ENCODE results near the gene MLST8. TPM values are rescaled to one million over a fixed set of nuclear protein-coding genes. Genes with fewer than 3 reads are reported as not detected.

The MLST8 gene
- total and polyA plus RNA-seq, 2 experiments from 2014 or later: 100.0 to 117 TPM

DNA sequence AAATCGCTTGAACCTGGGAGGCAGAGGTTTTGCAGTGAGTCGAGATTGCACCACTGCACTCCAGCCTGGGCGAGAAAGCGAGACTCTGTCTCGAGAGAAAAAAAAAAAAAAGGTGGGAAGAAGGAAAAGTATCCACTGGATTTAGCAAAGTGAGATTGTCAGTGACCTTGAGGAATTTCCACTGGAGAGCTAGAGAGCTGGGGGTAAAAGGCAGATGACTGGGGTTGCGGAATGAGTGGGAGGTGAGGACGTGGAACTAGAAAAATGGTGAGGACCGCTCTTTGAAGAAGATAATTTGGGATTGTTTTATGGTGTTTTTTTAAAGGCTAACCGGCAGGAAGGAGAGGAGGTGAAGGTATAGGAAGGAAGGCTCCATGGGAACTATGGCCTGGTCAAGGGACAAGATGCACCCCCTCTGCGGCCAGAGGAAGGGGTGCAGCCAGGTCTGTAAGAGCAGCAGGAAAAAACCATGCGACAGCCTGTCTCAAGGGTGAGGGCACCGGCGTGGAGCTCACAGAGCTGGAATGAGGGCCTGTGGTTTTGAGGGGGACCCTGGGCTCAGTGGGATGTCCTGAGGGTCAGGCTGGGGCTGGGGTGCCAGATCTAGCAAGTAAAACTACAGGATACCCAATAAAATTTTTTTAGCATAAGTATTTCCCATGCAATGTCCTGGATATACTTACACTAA lies 694 bp upstream of the MLST8 start:
- peak overlapping the region; percentile 96 for H3K27ac ChIP-seq
- no peak for DNase-seq (ENCODE audit: low read depth in 1 of 2, low spot score in 1 of 2)

DNA sequence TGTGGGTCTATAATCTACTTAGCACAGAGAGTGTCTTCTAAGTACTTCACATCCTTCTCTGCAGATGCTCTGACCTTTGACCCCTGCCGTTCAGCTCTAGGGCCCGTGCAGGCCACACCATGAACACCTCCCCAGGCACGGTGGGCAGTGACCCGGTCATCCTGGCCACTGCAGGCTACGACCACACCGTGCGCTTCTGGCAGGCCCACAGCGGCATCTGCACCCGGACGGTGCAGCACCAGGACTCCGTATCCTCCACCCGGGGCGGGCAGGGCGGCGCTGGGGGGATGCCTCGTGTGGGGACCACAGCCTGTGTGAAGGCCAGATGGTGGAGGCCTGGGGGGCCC lies 686 bp downstream of the MLST8 start:
- Histone ChIP-seq H3K27me3 (no peaks in the 10 kb centered on the region), H3K9me3 (ENCODE audit: low read depth) (no peaks in the 10 kb centered on the region), H3K4me3 (peak overlapping the region; percentile 75), H3K27ac (peak overlapping the region; percentile 6), H3K4me1 (ENCODE audit: low read depth) (peaks cover 17% of the 10 kb centered on the region), H3K36me3 (peaks cover 5% of the 10 kb centered on the region)
- TF ChIP-seq, protein P1, sequence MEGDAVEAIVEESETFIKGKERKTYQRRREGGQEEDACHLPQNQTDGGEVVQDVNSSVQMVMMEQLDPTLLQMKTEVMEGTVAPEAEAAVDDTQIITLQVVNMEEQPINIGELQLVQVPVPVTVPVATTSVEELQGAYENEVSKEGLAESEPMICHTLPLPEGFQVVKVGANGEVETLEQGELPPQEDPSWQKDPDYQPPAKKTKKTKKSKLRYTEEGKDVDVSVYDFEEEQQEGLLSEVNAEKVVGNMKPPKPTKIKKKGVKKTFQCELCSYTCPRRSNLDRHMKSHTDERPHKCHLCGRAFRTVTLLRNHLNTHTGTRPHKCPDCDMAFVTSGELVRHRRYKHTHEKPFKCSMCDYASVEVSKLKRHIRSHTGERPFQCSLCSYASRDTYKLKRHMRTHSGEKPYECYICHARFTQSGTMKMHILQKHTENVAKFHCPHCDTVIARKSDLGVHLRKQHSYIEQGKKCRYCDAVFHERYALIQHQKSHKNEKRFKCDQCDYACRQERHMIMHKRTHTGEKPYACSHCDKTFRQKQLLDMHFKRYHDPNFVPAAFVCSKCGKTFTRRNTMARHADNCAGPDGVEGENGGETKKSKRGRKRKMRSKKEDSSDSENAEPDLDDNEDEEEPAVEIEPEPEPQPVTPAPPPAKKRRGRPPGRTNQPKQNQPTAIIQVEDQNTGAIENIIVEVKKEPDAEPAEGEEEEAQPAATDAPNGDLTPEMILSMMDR (IDR thresholded peaks at IDR 0.05; ENCODE audit: low read depth, low read length): no peak
- DNase-seq (ENCODE audit: low read depth in 1 of 2, low spot score in 1 of 2): no peak

More for the DNA sequence above, 694 bp upstream of the MLST8 start:
- H3K36me3 ChIP-seq: peaks cover 4% of the 10 kb centered on the region
- peaks cover 4% of the 10 kb centered on the region for H3K4me1 ChIP-seq (ENCODE audit: low read depth)
- TF ChIP-seq, protein P1 (IDR thresholded peaks at IDR 0.05; ENCODE audit: low read depth, low read length): no peak
- H3K9me3 ChIP-seq (ENCODE audit: low read depth): no peaks in the 10 kb centered on the region
- H3K4me3 ChIP-seq: peak overlapping the region; percentile 75
- peaks cover 8% of the 10 kb centered on the region for H3K27me3 ChIP-seq

DNA sequence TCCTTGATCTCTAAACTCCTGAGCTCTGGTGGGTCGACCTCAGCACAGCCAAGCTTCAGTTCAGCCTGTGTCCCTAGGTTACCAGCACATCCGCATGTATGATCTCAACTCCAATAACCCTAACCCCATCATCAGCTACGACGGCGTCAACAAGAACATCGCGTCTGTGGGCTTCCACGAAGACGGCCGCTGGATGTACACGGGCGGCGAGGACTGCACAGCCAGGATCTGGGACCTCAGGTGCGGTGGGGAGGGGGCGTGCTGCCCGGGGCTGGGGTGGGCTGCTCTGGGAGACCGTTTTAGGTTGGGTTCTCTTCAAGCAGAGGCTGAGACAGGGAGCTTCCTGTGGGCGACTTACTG lies 1.1 kb downstream of the MLST8 start:
- no peak overlapping the region for H3K27ac ChIP-seq
- no peaks in the 10 kb centered on the region for H3K27me3 ChIP-seq
- no peak for DNase-seq (ENCODE audit: low read depth in 1 of 2, low spot score in 1 of 2)
- no peaks in the 10 kb centered on the region for H3K9me3 ChIP-seq (ENCODE audit: low read depth)
- H3K4me1 ChIP-seq (ENCODE audit: low read depth): peaks cover 19% of the 10 kb centered on the region
- TF ChIP-seq, protein P1 (IDR thresholded peaks at IDR 0.05; ENCODE audit: low read depth, low read length): no peak
- H3K4me3 ChIP-seq: peak overlapping the region; percentile 75
- H3K36me3 ChIP-seq: peaks cover 5% of the 10 kb centered on the region

DNA sequence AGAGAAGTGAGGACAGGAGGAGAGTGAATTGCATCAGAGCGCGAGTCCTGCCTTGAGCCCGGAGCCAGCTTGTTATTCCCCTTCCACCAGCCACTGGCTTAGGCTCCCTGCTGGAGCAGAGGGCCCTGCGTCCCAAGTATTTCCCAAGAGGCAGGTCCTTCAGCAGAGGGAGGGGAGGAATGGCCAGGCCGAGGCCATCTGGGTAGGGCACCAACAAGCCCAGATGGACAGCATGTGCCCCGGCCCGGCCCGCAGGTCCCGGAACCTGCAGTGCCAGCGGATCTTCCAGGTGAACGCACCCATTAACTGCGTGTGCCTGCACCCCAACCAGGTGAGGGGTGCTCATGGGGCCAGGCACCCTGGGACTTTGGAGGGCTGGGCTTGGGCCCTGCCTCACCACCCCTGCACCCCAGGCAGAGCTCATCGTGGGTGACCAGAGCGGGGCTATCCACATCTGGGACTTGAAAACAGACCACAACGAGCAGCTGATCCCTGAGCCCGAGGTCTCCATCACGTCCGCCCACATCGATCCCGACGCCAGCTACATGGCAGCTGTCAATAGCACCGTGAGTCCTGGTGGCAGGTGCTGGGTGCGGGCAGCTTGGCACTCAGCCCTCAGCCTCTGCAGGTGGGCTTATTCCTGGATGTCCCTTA lies 1.7 kb downstream of the MLST8 start:
- peak in 1 of 2 donors; percentile 27 for DNase-seq (ENCODE audit: low read depth in 1 of 2, low spot score in 1 of 2)
- peaks cover 5% of the 10 kb centered on the region for H3K36me3 ChIP-seq
- H3K4me3 ChIP-seq: no peak overlapping the region
- H3K9me3 ChIP-seq (ENCODE audit: low read depth): no peaks in the 10 kb centered on the region
- H3K4me1 ChIP-seq (ENCODE audit: low read depth): peaks cover 19% of the 10 kb centered on the region
- TF ChIP-seq, protein P1 (IDR thresholded peaks at IDR 0.05; ENCODE audit: low read depth, low read length): no peak
- H3K27ac ChIP-seq: no peak overlapping the region
- no peaks in the 10 kb centered on the region for H3K27me3 ChIP-seq

DNA sequence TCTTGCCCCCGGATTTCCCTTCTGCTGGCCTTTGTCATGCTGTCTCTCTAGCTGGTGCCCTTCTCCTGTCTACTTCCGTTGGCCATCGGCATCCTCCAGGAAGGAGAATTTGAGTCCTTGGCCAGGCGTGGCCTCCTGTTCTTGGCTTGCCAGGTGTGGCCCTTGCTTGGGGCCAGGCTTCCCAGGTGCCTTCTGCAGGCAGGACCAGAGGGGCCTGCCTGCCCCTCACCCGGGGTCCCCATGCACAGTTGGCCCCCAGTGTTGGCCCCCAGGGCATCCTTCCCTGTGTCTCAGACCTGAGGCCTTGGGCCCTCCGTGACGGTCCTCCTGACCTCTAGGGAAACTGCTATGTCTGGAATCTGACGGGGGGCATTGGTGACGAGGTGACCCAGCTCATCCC lies 2.6 kb downstream of the MLST8 start:
- TF ChIP-seq, protein P1 (IDR thresholded peaks at IDR 0.05; ENCODE audit: low read depth, low read length): no peak
- Histone ChIP-seq H3K36me3 (peaks cover 5% of the 10 kb centered on the region), H3K9me3 (ENCODE audit: low read depth) (no peaks in the 10 kb centered on the region), H3K4me1 (ENCODE audit: low read depth) (peaks cover 19% of the 10 kb centered on the region), H3K27ac (no peak overlapping the region), H3K4me3 (no peak overlapping the region), H3K27me3 (no peaks in the 10 kb centered on the region)
- no peak for DNase-seq (ENCODE audit: low read depth in 1 of 2, low spot score in 1 of 2)

Data from cardiac muscle cell (in vitro differentiated cells and primary cell).